Retinal pigment epithelial cell (primary cell): ENCODE results near the gene ERC2.

Source experiments
- DNase-seq: peaks from one replicate; pipeline ENCODE4 v3.0.0-alpha.2; 2010; ENCODE audit warnings: low read depth
- H3K4me3 ChIP-seq: 2 replicates; pipeline ENCODE4 v1.5.1; 2011; ENCODE audit warnings: mild to moderate bottlenecking, low read length, control low read depth, moderate library complexity
- TF ChIP-seq, protein P1 (sequence below): conservative IDR thresholded peaks from 2 replicates; pipeline ENCODE4 v1.5.1; 2011; ENCODE audit warnings: low read depth, low read length, control low read depth, inconsistent platforms

Gene ERC2

DNA sequence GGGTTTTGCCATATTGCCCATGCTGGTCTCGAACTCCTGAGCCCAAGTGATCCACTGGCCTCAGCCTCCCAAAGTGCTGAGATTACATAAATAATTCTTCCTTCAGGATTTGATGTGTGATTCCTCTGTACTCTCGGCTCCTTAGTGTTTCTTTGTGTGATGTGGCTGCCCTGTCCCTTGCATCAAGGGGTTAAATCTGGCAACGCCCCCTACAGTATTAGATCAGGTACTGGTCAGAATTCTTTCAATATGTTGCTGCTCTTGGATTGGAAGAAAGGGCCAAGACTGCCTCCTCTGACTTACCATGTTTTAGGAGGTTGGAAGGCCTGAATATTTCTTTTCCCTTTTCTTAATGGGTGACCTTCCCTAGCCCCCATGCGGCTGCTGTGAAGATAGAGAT lies 590.6 kb downstream of the ERC2 start:
- no peak overlapping the region for H3K4me3 ChIP-seq
- TF ChIP-seq, protein P1, sequence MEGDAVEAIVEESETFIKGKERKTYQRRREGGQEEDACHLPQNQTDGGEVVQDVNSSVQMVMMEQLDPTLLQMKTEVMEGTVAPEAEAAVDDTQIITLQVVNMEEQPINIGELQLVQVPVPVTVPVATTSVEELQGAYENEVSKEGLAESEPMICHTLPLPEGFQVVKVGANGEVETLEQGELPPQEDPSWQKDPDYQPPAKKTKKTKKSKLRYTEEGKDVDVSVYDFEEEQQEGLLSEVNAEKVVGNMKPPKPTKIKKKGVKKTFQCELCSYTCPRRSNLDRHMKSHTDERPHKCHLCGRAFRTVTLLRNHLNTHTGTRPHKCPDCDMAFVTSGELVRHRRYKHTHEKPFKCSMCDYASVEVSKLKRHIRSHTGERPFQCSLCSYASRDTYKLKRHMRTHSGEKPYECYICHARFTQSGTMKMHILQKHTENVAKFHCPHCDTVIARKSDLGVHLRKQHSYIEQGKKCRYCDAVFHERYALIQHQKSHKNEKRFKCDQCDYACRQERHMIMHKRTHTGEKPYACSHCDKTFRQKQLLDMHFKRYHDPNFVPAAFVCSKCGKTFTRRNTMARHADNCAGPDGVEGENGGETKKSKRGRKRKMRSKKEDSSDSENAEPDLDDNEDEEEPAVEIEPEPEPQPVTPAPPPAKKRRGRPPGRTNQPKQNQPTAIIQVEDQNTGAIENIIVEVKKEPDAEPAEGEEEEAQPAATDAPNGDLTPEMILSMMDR, result peak; percentile 4
- no peak for DNase-seq

DNA sequence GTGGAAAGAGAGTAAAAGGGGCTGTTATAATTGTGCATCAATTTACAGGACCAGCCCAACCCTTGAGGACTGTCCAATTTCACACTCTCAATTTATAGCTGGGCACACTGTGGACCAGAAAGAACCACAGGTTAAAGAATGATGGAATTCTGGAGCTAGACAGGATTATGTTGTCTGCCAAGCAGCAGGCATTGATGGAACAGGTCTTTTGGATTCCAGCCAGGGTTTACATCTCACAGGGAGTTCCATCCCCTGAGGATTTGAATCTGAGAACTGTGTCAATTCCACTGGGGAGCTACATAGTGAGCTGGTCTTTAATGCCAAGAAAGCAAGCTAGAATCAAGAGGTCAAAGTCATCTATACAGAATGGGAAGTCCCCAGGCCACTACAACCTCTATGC lies 591.7 kb downstream of the ERC2 start:
- no peak overlapping the region for H3K4me3 ChIP-seq
- TF ChIP-seq, protein P1, result no peak
- no peak for DNase-seq

DNA sequence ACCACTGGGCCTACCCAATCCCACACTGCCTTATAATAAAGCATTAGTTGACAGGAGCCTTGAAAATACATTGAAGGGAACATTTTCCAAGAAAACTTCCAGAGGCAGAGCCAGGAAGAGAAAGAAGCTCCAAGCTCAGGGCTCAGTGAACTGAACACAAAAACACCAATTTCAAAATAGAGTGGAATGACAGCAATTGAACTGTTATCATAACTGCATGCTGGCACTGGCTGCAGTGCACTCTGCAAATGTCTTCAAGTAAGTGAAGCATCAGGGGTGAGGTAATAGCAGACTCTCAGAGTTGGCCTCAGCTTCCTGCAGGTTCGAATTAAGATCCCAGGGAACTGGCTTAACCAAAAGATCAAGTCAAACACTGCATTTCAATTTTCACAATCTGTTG lies 593.2 kb downstream of the ERC2 start:
- H3K4me3 ChIP-seq, result no peak overlapping the region
- no peak for DNase-seq
- TF ChIP-seq, protein P1, result no peak

DNA sequence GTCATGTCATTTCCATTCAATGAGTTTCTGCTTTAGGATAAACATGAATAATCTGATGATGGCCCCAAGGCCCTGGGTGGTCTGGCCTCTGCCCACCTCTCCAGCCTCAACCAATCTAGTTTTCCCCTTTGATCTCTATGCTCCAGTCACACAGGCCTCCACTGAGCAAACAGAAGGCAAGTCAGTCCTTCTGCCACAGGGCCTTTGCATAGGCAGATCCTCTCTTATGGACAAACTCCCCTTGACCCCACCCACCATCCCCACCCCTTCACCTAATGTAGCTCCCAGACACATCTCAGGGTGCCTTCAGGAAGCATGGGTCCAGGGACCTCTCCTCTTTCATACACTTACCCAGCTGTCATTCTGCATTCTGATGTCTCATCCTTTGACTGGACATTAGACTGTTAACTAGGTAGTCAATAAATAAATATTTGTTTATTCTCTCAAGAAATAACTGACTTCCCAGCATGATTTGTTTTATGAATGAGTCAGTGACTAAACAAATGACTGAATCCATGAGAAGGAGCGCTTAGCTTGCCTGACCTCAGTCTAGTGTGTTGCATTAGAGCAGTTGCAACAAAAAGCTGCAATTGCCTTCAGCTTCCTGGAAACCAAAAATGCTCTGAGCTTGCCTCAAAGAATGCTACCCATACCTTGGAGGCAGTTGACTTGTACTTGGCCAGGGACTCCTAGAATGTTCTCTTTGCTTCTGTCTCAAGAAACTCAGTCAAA lies 594.6 kb downstream of the ERC2 start:
- no peak for DNase-seq
- TF ChIP-seq, protein P1, result no peak

DNA sequence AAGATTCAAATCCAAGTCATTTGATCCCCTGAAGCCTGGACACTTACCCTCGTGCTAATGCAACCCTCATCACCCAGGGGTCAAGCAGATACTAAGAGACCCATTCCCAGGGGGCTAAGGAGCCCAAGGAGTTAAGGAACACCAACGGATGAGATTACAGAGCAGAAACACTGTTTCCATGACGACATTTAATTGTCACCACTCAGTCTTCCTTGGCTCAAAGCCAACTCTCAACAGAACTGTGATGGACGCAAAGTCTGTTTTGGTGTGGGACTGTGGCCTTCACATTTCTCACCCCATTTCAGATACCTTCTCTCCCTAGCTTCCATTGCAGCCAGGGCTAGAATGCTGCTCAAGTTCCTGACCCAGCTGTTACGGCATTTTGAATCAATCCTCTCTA lies 597.7 kb downstream of the ERC2 start:
- DNase-seq, result no peak
- H3K4me3 ChIP-seq, result no peak overlapping the region
- TF ChIP-seq, protein P1, result no peak

More for the DNA sequence above, 594.6 kb downstream of the ERC2 start:
- H3K4me3 ChIP-seq, result no peak overlapping the region

DNA sequence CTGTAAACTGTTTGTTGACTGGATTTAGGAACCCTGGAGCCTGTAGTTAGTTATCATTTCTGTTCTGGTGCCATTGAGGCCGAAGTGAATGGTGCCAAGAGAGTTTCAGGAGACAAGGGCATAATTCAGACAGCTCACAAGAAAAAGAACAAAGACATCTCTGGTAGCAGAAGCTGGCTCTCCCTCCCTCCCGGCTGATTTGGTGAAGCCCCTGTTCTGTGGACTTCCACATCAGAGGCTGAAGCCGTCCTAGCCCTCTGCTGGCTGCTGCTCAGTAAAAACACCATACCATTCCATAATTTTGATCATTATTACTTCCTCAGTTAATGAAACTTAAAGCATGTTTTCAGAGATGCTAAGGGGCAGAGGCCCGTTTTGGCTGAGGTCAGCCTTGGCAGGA lies 599.9 kb downstream of the ERC2 start:
- DNase-seq, result no peak
- H3K4me3 ChIP-seq, result no peak overlapping the region
- TF ChIP-seq, protein P1, result no peak

DNA sequence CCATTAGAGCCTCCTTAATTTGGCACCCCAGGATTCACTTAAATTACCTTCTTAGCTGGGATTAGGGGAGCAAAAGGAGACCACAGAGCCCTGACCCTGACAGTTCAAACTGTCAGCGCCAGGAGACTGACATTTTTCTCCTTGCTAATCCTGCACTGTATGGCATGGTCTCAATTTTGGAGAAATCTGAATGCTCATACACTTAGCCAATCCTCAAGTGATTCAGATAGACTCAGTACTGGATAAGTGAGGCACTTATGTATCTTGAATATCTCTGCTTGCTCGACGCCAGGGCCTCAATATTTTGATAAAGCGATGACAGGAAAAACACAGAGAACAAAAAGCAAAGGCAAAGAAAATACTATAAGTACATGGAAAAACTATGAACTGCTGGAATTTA lies 605.2 kb downstream of the ERC2 start:
- DNase-seq, result no peak
- no peak overlapping the region for H3K4me3 ChIP-seq
- TF ChIP-seq, protein P1, result no peak
